Left hindlimb (tissue), 1 donor: ENCODE measurements around the gene STOX1.
"Not testable (repeated sequence)": the region's sequence is repeated elsewhere in the genome, so short reads cannot be mapped to it uniquely, and the experiment has no call there.

Experiments used
- DNase-seq: peaks from one replicate; pipeline ENCODE4 v3.0.0-alpha.2; 2018

The STOX1 gene, protein sequence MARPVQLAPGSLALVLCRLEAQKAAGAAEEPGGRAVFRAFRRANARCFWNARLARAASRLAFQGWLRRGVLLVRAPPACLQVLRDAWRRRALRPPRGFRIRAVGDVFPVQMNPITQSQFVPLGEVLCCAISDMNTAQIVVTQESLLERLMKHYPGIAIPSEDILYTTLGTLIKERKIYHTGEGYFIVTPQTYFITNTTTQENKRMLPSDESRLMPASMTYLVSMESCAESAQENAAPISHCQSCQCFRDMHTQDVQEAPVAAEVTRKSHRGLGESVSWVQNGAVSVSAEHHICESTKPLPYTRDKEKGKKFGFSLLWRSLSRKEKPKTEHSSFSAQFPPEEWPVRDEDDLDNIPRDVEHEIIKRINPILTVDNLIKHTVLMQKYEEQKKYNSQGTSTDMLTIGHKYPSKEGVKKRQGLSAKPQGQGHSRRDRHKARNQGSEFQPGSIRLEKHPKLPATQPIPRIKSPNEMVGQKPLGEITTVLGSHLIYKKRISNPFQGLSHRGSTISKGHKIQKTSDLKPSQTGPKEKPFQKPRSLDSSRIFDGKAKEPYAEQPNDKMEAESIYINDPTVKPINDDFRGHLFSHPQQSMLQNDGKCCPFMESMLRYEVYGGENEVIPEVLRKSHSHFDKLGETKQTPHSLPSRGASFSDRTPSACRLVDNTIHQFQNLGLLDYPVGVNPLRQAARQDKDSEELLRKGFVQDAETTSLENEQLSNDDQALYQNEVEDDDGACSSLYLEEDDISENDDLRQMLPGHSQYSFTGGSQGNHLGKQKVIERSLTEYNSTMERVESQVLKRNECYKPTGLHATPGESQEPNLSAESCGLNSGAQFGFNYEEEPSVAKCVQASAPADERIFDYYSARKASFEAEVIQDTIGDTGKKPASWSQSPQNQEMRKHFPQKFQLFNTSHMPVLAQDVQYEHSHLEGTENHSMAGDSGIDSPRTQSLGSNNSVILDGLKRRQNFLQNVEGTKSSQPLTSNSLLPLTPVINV

DNA sequence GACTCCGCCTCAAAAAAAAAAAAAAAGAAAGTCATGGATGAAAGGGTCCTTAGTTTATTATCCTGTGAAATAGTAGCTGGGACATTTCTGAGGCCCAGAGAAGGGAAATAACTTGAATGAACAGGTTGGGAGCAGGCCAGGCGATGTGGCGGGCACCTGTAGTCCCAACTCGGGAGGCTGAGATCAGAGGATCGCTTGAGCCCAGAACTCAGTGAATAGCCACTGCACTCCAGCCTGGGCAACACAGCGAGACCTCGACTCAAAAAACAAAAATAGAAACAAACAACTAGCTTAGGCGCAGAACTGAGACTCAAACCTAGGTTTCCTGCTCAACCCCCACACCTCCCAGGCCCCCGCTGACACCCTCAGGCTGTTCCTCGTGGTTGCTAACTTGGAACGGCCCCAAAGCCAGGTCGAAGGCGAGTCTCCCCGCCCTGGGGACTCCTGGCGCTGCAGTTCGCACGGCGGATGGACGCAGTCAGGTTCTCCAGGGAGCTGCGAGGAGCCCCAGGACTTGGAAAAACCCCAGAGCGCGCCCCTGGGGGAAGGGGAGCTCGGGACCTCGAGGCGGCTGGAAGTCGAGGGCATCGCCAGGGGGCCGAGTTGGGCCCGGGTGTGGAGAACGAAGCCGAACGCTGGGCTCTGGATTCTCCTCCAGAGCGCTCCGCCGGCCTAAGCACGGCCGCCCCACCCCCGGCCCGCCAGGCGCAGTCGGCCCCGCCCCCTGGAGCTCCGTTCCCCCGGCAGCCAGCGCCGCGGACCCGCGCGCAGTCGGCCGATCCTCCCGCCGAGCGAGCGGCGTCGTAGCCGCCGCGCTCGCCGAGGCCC lies at the start of gene STOX1:
TSS of gene STOX1 (plus strand) at position 768 of the 828 bp plus-strand sequence. CDS start 93 bp downstream, outside the sequence.
- peak; percentile 82 for DNase-seq

DNA sequence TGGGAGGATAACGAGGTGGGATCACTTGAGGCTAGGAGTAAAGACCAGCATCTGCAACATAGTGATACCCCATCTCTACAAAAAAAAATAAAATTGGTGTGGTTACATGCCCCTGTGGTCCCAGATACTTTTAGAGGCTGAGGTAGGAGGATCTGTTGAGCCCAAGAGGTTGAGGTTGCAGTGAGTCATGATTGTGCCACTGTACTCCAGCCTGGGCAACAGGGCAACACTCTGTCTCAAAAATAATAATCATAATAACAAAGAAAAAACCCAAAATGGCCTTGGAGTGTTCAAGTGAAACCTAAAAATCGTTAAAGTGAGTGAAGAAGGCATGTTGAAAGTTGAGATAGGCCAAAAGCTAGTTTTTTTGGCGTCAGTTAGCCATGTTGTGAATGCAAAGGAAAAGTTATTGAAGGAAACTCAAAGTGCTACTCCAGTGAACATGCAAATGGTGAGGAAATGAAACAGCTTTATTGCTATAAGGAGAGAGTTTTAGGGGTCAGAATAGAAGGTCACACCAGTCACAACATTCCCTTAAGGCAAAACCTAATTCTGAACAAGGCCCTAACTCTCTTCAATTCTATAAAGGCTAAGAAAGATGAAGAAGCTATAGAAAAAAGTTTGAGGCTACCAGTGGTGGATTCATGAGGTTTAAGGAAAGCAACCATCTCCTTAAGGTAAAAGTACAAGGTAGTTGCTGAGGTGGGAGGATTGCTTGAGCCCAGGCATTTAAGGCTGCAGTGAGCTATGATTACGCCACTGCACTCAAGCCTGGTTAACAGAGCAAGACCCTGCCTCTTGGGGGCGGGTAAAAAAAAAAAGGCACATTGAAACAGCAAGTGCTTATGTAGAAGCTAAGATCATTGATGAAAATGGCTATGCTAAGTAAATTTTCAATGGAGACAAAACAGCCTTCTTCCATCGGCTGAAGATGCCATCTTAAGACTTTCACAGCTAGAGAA lies 45.4 kb upstream of the STOX1 start:
- no peak for DNase-seq

DNA sequence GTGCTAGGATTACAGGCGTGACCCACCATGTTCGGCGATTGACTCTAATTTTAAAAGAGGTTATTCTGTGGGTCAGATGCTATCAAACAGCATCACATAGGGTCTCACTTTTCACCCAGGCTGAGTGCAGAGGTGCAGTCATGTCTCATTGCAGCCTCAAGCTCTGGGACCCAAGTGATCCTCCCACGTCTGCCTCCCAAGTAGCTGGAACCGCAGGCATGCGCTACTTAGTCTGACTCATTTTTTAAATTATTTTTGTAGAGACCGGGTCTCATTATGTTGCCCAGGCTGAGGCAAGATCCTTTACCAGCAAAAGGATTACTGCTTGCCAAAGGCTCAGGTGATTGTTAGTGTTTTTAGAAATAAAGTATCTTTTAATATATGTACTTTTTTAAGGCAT lies 42.9 kb upstream of the STOX1 start:
- no peak for DNase-seq

DNA sequence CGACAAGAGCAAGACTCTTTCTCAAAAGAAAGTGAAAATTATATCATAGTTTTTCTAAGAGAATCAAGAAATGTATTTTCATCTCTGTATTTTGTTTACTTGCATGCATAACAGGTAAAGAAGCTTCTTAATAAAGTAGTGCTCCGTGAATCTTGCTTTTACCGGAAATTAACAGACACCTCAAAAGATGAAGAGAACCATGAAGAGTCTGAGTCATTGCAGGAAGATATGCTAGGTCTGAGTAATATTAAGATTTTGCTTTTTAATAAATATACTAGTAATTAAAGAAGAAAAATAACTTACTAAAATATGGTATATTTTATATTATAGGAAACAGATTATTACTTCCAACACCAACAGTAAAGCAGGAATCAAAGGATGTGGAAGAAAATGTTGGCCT lies 39.5 kb upstream of the STOX1 start:
- no peak for DNase-seq

DNA sequence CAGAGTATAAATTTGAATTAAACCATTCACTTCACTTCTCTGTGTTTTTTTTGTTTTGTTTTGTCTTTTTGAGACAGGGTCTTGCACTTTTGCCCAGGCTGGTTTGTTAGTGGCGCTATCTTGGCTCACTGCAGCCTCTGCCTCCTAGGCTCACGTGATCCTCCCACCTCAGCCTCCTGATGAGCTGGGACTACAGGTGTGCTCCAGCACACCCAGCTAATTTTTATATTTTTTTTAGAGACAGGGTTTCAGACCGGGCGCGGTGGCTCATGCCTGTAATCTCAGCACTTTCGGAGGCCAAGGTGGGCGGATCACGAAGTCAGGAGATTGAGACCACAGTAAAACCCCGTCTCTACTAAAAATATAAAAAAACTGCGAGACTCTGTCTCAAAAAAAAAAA lies 36.9 kb upstream of the STOX1 start:
- DNase-seq = no peak

DNA sequence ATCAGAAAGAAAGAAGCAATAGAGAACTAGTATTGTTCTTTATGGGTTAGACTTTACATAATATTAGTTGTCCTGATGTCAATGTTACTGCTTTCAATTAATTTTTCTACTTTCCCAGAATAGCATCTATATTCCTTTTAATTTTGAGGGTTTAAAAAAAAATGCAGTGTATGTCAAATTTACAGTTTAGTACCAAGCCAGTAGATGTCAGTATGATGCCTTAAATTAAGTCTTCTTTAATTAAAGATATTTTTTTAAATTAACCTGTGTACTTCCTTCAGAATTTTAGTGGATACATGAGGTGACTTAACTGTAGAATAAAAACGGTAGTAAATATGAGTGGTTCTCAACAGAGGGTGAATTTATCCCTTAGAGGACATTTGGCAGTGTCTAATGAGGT lies 35.2 kb upstream of the STOX1 start:
- no peak for DNase-seq

DNA sequence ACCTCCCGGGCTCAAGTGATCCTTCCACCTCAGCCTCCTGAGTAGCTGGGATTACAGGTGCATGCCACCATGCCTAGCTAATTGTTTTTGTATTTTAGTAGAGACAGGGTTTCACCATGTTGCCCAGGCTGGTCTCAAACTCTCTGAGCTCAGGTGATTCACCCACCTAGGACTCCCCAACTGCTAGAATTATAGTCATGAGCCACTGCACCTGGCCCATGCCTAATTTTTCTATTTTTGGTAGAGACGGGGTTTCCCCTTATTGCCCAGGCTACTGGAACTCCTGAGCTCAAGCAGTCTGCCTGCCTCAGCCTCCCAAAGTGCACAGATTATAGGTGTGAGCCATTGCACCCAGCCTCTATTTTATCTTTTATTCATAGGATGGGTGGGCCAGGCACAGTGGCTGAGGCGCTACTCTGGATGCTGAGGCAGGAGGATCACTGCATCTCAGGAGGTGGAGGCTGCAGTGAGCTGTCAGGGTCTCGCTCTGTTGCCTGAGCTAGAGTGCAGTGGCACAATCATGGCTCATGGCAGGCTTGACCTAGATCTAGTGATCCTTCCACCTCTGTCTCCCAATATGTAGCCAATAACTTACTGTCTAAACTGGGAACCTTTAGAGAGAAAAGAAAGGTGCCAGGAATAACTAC lies 31.3 kb upstream of the STOX1 start:
- DNase-seq = no peak

DNA sequence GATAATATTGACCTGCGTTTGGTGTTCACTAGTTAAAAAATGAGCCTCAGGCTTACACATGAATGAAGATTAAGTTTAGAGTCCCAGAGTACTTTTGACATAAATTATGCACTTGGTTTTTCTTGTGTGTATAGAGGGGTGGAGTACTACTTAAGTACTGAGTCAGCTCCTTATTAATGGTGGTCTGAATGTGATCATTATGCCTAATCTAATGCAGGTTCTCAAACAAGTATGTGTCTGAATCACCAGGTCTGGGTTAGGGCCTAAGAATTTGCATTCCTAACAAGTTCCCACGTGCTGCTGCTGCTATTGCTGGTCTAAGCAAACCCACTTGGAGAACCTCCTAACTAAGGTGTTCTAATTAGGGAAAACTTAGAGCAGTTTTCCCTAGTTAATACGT lies 30.7 kb upstream of the STOX1 start:
- no peak for DNase-seq

DNA sequence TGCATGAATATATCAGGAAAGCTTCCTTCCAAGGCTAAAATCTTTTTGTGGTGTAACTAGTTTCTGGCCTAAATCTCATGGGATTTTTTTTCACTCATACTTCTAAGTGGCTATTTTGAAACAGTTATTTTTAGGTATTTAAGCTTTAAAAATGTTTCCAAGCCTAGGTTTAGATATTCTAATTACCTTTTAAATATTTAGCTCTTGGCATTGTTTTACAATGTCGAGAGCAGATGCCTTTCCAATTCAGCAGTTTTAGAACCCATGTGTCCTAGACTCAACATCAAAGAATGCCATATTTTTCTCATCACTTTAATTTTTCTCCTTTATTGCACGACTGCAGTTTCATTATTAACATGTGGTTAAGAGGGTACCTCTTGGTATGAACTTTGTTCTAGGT lies 27.1 kb upstream of the STOX1 start:
- DNase-seq = no peak

DNA sequence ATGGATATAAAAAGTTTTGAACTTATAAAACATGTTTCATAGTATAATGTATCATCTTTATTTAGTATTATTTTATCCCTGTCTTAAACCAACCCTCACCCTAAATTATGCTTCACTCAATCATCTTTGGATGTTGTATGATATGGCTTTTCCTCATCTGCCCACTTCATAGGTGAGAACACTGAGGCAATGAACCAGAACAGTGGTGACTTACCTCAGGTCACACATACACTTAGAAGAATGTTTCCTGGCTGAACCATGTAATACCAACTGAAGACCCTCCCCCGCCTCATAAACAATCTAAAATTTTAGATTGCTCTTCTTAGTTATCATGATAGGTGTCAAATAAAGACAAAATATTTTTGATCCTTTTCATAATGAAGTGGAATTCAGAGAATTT lies 22.6 kb upstream of the STOX1 start:
- no peak for DNase-seq

DNA sequence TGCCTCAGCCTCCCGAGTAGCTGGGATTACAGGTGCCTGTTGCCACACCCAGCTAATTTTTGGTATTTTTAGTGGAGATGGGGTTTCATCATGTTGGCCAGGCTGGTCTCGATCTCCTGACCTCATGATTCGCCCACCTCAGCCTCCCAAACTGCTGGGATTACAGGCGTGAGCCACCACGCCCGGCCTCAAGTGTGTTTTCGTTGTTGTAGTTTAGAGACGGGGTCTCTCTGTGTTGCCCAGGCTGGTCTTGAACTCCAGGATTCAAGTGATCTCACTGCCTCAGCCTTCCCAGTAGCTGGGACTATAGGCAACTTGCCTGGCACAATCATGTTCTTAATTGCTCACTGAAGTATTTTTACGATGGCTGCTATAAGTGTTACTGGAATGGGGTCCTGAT lies 16.5 kb upstream of the STOX1 start:
- DNase-seq = not testable (repeated sequence)

DNA sequence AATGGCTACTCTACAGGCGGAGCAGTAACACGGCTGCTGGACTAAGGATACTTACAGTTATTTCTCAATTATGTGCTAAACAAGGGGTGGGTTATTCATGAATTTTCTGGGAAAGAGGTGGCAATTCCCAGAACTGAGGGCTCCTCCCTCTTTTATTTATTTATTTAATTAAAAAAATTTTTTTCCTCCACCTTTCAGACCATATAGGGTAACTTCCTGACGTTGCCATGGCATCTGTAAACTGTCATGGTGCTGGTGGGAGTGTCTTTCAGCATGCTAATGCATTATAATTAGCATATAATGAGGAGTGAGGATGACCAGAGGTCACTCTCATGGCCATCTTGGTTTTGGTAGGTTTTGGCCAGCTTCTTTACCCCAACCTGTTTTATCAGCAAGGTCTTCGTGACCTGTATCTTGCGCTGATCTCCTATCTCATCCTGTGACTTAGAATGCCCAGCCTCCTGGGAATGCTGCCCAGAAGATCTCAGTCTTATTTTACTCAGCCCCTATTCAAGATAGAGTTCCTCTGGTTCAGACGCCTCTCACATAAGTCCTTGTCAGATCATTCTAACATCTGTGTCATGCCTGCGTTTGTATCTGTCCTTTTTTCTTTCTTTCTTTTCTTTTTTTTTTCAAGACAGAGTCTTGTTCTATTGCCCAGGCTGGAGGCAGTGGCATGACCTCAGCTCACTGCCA lies 15.9 kb upstream of the STOX1 start:
- no peak for DNase-seq

DNA sequence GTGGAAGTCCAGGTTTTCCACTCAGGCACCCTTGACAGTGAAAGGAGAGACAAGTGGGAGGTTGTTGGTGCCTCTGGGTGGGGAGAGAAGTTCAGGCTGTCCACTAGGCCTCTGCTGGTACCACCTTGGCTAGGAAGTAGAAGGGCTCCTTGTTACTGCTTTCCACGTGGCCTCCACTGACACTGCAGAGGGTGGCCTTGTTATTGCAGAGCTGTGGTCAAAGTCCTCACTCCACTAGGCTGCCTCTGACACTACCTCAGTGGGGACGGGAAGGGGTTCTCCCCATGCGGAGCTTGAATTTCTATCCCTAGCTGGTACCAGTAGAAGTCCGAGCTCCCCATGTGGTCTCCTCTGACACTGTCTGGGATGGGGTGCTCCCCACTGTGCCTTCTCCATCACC lies 14.9 kb upstream of the STOX1 start:
- no peak for DNase-seq

DNA sequence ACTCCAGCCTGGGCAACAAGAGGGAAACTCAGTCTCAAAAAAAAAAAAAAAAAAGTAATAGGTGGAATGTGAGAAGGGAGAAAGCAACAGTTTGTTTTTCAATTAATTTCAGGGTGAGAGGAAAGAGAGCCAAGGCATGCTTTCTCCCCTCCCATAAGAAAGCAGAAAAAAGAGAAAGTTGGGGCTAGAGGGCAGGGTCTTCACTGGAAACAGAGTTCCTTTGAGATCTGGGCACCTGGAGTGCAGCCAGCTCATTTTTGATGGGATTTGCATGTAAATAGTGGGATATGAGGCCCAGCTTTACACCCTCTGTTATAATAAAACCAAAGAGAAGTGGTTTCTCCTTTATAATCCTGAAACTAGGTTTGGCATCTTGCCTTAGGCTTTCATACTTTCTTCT lies 13.8 kb upstream of the STOX1 start:
- DNase-seq = no peak

DNA sequence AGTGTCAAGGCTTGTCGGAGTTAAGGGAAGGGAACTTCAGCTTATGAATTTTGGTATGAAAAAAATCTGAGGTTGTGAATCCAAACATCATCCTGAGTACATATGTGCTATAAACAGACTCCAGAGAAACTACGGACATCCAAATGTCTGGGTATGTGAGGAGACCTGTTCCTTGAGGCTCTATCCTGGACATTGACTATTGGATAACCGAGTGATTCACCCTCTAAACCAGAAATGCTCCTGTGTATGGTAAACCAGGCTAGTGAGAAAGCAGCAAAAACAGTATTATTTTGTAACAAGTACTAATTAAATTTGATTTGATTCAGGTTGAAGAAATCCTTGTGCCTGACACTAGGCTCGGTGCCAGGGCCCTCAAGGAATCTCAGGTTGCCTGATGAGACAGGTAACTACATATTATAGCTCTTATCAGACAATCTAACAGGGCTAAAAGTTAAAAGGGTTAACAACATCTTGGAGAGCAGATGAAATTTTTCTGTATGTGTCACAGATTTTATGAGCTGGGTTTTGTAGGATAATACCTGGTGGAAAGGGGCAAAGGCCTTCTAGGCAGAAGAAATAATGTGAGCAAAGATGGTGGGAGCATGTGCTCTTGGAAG lies 10.4 kb upstream of the STOX1 start:
- no peak for DNase-seq

DNA sequence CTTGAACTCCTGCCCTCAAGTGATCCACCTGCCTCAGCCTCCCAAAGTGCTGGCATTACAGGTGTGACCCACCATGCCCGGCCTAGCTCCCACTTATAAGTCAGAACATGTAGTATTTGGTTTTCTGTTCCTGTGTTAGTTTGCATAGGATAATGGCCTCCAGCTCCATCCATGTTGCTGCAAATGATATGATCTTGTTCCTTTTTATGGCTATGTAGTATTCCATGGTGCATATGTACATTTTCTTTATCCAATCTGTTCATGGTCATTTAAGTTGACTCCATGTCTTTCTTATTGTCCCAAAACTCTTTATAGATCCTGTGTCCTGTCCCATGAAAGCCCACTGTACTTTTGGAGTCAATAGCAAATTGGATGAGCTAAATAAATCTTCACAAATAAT lies 7.0 kb upstream of the STOX1 start:
- not testable (repeated sequence) for DNase-seq

DNA sequence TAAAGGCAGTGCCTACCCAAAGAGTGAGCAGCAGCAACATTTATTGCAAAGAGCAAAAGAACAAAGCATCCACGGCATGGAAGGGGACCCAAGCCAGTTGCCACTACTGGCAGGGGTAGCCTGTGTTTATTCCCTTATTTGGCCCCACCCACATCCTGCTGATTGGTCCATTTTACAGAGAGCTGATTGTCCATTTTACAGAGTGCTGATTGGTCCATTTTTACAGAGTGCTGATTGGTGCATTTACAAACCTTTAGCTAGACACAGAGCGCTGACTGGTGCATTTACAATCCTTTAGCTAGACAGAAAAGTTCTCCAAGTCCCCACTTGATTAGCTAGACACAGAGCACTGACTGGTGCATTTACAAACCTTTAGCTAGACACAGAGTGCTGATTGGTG lies 4.7 kb upstream of the STOX1 start:
- not testable (repeated sequence) for DNase-seq

DNA sequence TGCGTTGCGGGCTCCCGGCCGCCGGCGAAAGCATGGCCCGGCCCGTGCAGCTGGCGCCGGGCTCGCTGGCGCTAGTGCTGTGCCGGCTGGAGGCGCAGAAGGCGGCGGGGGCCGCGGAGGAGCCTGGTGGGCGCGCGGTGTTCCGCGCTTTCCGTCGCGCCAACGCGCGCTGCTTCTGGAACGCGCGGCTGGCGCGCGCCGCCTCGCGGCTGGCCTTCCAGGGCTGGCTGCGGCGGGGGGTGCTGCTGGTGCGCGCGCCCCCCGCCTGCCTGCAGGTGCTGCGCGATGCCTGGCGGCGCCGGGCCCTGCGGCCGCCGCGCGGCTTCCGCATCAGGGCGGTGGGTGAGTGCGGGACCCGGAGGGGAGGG lies 245 bp downstream of the STOX1 start:
- DNase-seq = not testable (repeated sequence)

DNA sequence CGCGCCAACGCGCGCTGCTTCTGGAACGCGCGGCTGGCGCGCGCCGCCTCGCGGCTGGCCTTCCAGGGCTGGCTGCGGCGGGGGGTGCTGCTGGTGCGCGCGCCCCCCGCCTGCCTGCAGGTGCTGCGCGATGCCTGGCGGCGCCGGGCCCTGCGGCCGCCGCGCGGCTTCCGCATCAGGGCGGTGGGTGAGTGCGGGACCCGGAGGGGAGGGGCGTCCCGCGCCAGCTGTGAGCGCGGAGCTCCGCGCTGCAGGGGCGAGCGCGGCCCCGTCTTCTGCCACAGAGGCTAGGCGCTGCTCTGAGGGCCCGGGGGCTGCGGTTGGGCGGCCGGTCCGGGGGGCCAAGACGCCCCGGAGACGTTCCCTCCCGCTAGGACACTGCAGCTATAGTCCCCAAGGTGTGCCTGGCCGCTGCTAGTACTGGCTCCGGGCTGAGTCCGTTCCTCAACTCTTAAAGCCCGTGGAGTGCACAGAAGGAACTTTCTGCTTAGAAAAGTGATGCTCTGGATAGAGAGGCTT lies 811 bp downstream of the STOX1 start:
- peak; percentile 28 for DNase-seq

DNA sequence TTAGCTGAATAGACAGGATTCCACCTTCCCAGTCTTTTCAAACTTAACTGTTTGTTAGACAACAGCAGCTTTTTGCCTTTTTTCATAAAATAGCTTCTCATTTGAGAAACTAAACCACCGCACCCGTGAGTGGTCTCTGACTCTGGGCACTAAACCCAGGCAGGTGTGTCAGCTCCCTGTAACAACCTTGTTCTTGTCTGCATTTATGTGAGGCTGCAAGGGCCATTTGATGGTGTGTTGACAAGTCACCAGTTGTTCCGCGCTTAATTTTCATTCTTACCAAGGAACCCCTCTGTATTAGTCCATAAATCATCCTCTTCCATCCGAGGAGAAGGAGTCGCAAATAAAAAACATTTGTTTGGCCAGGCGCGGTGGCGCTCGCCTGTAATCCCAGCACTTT lies 1.5 kb downstream of the STOX1 start:
- no peak for DNase-seq
